ENCODE results near the gene RPL41. TPM values are rescaled to one million over a fixed set of nuclear protein-coding genes. Genes with fewer than 3 reads are reported as not detected.

The RPL41 gene
- polyA plus RNA-seq, 1 of the 3 experiments (the other 2 are of a cell fraction) = 12,464 TPM

DNA sequence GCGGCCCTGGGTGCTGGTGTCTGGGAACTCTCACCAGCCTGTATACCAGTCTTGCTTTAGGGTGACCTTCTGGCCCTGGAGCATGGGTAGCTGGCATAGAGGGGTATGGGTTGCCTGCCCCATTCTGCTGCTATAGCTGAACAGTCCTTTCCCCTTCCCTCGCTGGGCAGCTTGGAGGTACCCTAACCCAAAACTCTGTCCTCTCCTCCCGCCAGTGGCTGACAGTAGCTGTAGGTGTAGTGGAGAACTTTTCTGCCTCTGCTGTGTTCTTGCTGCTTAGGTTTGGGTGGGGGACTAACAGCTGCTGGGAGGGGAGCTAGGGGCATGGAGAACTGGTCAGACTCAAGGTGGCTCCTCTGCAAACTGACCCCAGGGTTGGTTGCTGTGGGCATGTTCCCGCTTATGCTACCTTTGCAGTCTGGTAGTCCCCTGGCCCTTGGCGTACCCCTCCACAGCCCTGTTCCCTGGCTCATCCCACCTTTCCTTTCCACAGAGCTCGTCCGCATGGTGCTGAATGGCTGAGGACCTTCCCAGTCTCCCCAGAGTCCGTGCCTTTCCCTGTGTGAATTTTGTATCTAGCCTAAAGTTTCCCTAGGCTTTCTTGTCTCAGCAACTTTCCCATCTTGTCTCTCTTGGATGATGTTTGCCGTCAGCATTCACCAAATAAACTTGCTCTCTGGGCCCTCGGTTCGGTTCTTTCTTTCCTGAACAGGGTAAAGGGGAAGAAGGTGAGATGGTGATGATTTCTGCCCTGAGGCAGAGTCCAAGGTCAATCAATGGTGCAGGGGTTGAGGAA is 44.7 kb downstream of the RPL41 start:
- peaks cover 52 to 54% of the 10 kb centered on the region in 2 experiments for H3K36me3 ChIP-seq (replicated peaks in 1 of 2; ENCODE audit: control insufficient read depth in 1 of 2, insufficient read depth in 2 of 2, low read length in 1 of 2)
- DNase-seq = no peak
- ChIA-PET POLR2A (interaction anchor here (0.6 to 2.1 kb wide), 7 partner anchors 9 to 103 kb away, joined by 3 to 12 read pairs (median 3); partner anchors contain the start of genes ESYT1 and ZC3H10), CTCF (interaction anchor here (0.8 to 7.8 kb wide), 11 partner anchors 9 to 97 kb away, joined by 3 to 60 read pairs (median 3); partner anchors contain the start of genes ANKRD52, ESYT1, MYL6B and RNF41)
- no peaks in the 10 kb centered on the region for H3K9me3 ChIP-seq
- peaks cover 42% of the 10 kb centered on the region for H4K20me1 ChIP-seq (ENCODE audit: insufficient read depth)
- peak overlapping the region; percentile 94 for H3K9ac ChIP-seq
- 98% methylated on average over 11 of the region's 11 CpGs for WGBS (ENCODE audit: low lambda C conversion rate)
- H2AFZ ChIP-seq (ENCODE audit: low read depth) = no peak overlapping the region
- peak overlapping the region; percentile 82 to 87 for H3K4me3 ChIP-seq (ENCODE audit: low read depth in 2 of 2, low read length in 1 of 2)
- peak overlapping the region; percentile 1 to 82; a peak in 3 of 4 replicates for H3K27ac ChIP-seq (ENCODE audit: low read depth in 2 of 2, low read length in 1 of 2)
- peaks cover 23 to 28% of the 10 kb centered on the region in 2 experiments; a peak in 3 of 4 replicates for H3K4me1 ChIP-seq (ENCODE audit: control insufficient read depth in 1 of 2, insufficient read depth in 2 of 2, low read depth in 1 of 2, low read length in 1 of 2)
- H3K27me3 ChIP-seq (ENCODE audit: insufficient read depth) = no peaks in the 10 kb centered on the region
- H3K79me2 ChIP-seq (ENCODE audit: insufficient read depth) = peaks cover 53% of the 10 kb centered on the region
- no peaks in the 10 kb centered on the region for H3K9me2 ChIP-seq
- peaks cover 66% of the 10 kb centered on the region for H3F3A ChIP-seq (replicated peaks; ENCODE audit: insufficient read depth)
- no peak for TF ChIP-seq ELF1 (IDR thresholded peaks at IDR 0.05)
- TF ChIP-seq CTCF (IDR thresholded peaks at IDR 0.05) = no peak
- TF ChIP-seq POLR2AphosphoS5 (IDR thresholded peaks at IDR 0.05; ENCODE audit: low read depth, low read length) = no peak; the same call in 1 of the 2 replicates
- TF ChIP-seq RAD21 (IDR thresholded peaks at IDR 0.05; ENCODE audit: low read length) = no peak
- TF ChIP-seq NFIC (IDR thresholded peaks at IDR 0.05; ENCODE audit: borderline replicate concordance) = no peak
- no peak for TF ChIP-seq GABPA (IDR thresholded peaks at IDR 0.05; ENCODE audit: low read depth)
- TF ChIP-seq EZH2phosphoT487 (IDR thresholded peaks at IDR 0.05; ENCODE audit: borderline replicate concordance, low read depth) = no peak
- no peak for TF ChIP-seq SIN3A (IDR thresholded peaks at IDR 0.05; ENCODE audit: borderline replicate concordance, low read depth, low read length)
- TF ChIP-seq JUND (IDR thresholded peaks at IDR 0.05) = no peak
- no peak for TF ChIP-seq MAX (IDR thresholded peaks at IDR 0.05; ENCODE audit: low read depth)
- TF ChIP-seq MXI1 (IDR thresholded peaks at IDR 0.05; ENCODE audit: low read depth, low read length) = no peak
- no peak for TF ChIP-seq TAF1 (IDR thresholded peaks at IDR 0.05; ENCODE audit: borderline replicate concordance, low read depth, low read length)
- TF ChIP-seq RFX5 (IDR thresholded peaks at IDR 0.05; ENCODE audit: low read length) = no peak
- TF ChIP-seq TEAD4 (IDR thresholded peaks at IDR 0.05; ENCODE audit: borderline replicate concordance, insufficient read depth) = no peak
- no peak for TF ChIP-seq TCF12 (IDR thresholded peaks at IDR 0.05)
- TF ChIP-seq FOXM1 (IDR thresholded peaks at IDR 0.05; ENCODE audit: low read depth) = no peak
- no peak for TF ChIP-seq CHD2 (IDR thresholded peaks at IDR 0.05; ENCODE audit: low read length, partially characterized antibody)
- no peak for TF ChIP-seq GATA2 (CRISPR knock-in tag; IDR thresholded peaks at IDR 0.05)
- no peak for TF ChIP-seq SMC3 (IDR thresholded peaks at IDR 0.05; ENCODE audit: low read depth, low read length)
- H3K4me2 ChIP-seq = peak overlapping the region; percentile 97
